HCT116 (cell line): ENCODE data around the gene OR10J1. TPM values are rescaled to one million over a fixed set of nuclear protein-coding genes. Genes with fewer than 3 reads are reported as not detected.

Experiments used
- ATAC-seq: fragments of 200-7000 bp; cut with Tn5 transposase; 2 replicates; pipeline ENCODE4 v1.9.1; 2020; ENCODE audit warnings: mild to moderate bottlenecking, moderate library complexity
- Bru-seq: library from RNA; stranded (reverse); fragments of 400-500 nt; gene quantifications from one replicate; lab custom pipeline; 2021; lab: Mats Ljungman, UMichigan
- BruChase-seq, 2 experiments: library from RNA; stranded (reverse); fragments of 400-500 nt; gene quantifications; one replicate each; lab custom pipeline; 2021; lab: Mats Ljungman, UMichigan
- BruUV-seq: library from RNA; stranded (reverse); fragments of 400-500 nt; replicated peaks from 2 replicates; lab custom pipeline; 2021; lab: Mats Ljungman, UMichigan
- CTCF ChIA-PET: fragments of 300-600 bp; sonication (Branson Sonifier 250); formaldehyde crosslinking; loops from one replicate; lab custom pipeline; 2021; ENCODE audit warnings: antibody characterized with exemption; lab: Charles Lee
- POLR2A ChIA-PET: fragments of 300-600, 350-600 bp; sonication (Branson Sonifier 250); formaldehyde crosslinking; loops from one replicate; lab custom pipeline; 2021; ENCODE audit warnings: antibody characterized with exemption; lab: Charles Lee
- RAD21 ChIA-PET, 2 experiments: fragments of 300-600 bp; sonication (Branson Sonifier 250); formaldehyde crosslinking; loops; one replicate each; lab custom pipeline; 2023; ENCODE audit warnings: low total read pairs in 2 of 2; ENCODE audit not compliant: uncharacterized antibody in 2 of 2, unreplicated experiment in 2 of 2, low non-redundant PET in 1 of 2; lab: Charles Lee
- DNase-seq: peaks from one replicate; pipeline ENCODE4 v3.0.0-alpha.2; 2010; ENCODE audit warnings: low read depth, low spot score
- H2AFZ ChIP-seq: fragments of 200-600 bp; shearing (Covaris generic), sonication (generic); 2 replicates; pipeline ENCODE4 v1.6.1; 2017; ENCODE audit warnings: low read depth, mixed run types, mixed read lengths, antibody characterized with exemption, low read length; ENCODE audit not compliant: poor library complexity, severe bottlenecking
- H3K27ac ChIP-seq: 2 replicates; pipeline ENCODE4 v1.5.1; 2012; ENCODE audit warnings: low read depth, low read length
- H3K27me3 ChIP-seq: fragments of 200-600 bp; sonication (generic); 2 replicates; pipeline ENCODE4 v1.6.1; 2016; ENCODE audit warnings: mixed run types, low read length, mixed read lengths; ENCODE audit not compliant: insufficient read depth
- H3K36me3 ChIP-seq, 2 experiments: fragments of 200-500 bp in 1 of 2; fragments of 200-600 bp in 1 of 2; sonication (Bioruptor generic) in 1 of 2; sonication (generic) in 1 of 2; 2 replicates each; pipeline versions ENCODE4 v1.5.1 to v1.6.1; 2014 to 2016; ENCODE audit warnings: low read length in 2 of 2, inconsistent platforms in 1 of 2, mixed read lengths in 1 of 2, mixed run types in 1 of 2; ENCODE audit not compliant: insufficient read depth in 2 of 2, control insufficient read depth in 1 of 2
- H3K4me1 ChIP-seq, 2 experiments: fragments of 200-600 bp in 1 of 2; sonication (generic) in 1 of 2; 2 replicates each; pipeline versions ENCODE4 v1.5.1 to v1.6.1; 2012 to 2017; ENCODE audit warnings: low read length in 2 of 2, inconsistent platforms in 1 of 2, mild to moderate bottlenecking in 1 of 2, mixed read lengths in 1 of 2, mixed run types in 1 of 2, moderate library complexity in 1 of 2; ENCODE audit not compliant: insufficient read depth in 2 of 2, control insufficient read depth in 1 of 2
- H3K4me2 ChIP-seq: fragments of 200-600 bp; sonication (generic); 2 replicates; pipeline ENCODE4 v1.6.1; 2017; ENCODE audit warnings: mixed run types, low read length, mixed read lengths
- H3K4me3 ChIP-seq, 2 experiments: fragments of 200-600 bp in 1 of 2; sonication (generic) in 1 of 2; replicated peaks in 1 of 2; 2 replicates each; pipeline ENCODE4 v1.5.1; 2011 to 2016; ENCODE audit warnings: low read length in 2 of 2, control low read depth in 1 of 2, low read depth in 1 of 2, mild to moderate bottlenecking in 1 of 2, mixed read lengths in 1 of 2, mixed run types in 1 of 2
- H3K79me2 ChIP-seq: fragments of 200-600 bp; sonication (generic); 2 replicates; pipeline ENCODE4 v1.6.1; 2017; ENCODE audit warnings: mild to moderate bottlenecking, mixed run types, low read length, moderate library complexity, mixed read lengths; ENCODE audit not compliant: insufficient read depth
- H3K9ac ChIP-seq: fragments of 200-600 bp; sonication (generic); 2 replicates; pipeline ENCODE4 v1.6.1; 2016; ENCODE audit warnings: low read length, mixed read lengths
- H3K9me2 ChIP-seq: fragments of 200-600 bp; sonication (generic), shearing (Covaris generic); 2 replicates; pipeline ENCODE4 v1.6.1; 2017; ENCODE audit warnings: mixed run types, mild to moderate bottlenecking, moderate library complexity; ENCODE audit not compliant: insufficient read depth
- H3K9me3 ChIP-seq, 2 experiments: fragments of 200-500 bp in 1 of 2; fragments of 200-600 bp in 1 of 2; sonication (Bioruptor generic) in 1 of 2; sonication (generic) in 1 of 2; 2 replicates each; pipeline ENCODE4 v1.6.1; 2014 to 2017; ENCODE audit warnings: low read length in 2 of 2, mixed read lengths in 2 of 2, inconsistent platforms in 1 of 2, low read depth in 1 of 2, mild to moderate bottlenecking in 1 of 2, mixed run types in 1 of 2, moderate library complexity in 1 of 2; ENCODE audit not compliant: control insufficient read depth in 1 of 2, insufficient read depth in 1 of 2
- H4K20me1 ChIP-seq: fragments of 200-600 bp; sonication (generic), shearing (Covaris generic); 2 replicates; pipeline ENCODE4 v1.6.1; 2017; ENCODE audit warnings: mixed run types, mild to moderate bottlenecking, moderate library complexity; ENCODE audit not compliant: insufficient read depth
- CBX3 ChIP-seq: IDR thresholded peaks from 2 replicates; pipeline ENCODE4 v1.6.1; 2012; ENCODE audit warnings: low read depth
- CTCF ChIP-seq, 3 experiments: fragments of 200-600 bp in 1 of 3; sonication (generic) in 1 of 3; IDR thresholded peaks in 2 of 3; conservative IDR thresholded peaks in 1 of 3; 2 replicates each; pipeline ENCODE4 v1.5.1; 2012 to 2017; ENCODE audit warnings: low read depth in 2 of 3, low read length in 2 of 3, antibody characterized with exemption in 1 of 3, borderline replicate concordance in 1 of 3, control low read depth in 1 of 3, mild to moderate bottlenecking in 1 of 3, mixed read lengths in 1 of 3, mixed run types in 1 of 3, moderate library complexity in 1 of 3; ENCODE audit not compliant: insufficient read depth in 1 of 3
- EZH2 ChIP-seq: fragments of 200-600 bp; sonication (generic); IDR thresholded peaks from 2 replicates; pipeline ENCODE4 v1.6.1; 2017; ENCODE audit warnings: antibody characterized with exemption, mixed run types
- EZH2phosphoT487 ChIP-seq: fragments of 200-600 bp; IDR thresholded peaks from 2 replicates; pipeline ENCODE4 v1.6.1; 2018; ENCODE audit warnings: antibody characterized with exemption, borderline replicate concordance
- FOSL1 ChIP-seq: IDR thresholded peaks from 2 replicates; pipeline ENCODE4 v1.6.1; 2012; ENCODE audit warnings: low read depth
- JUND ChIP-seq: IDR thresholded peaks from 2 replicates; pipeline ENCODE4 v1.6.1; 2012
- MAX ChIP-seq: IDR thresholded peaks from 2 replicates; pipeline ENCODE4 v1.6.1; 2012
- POLR2AphosphoS5 ChIP-seq: IDR thresholded peaks from 2 replicates; pipeline ENCODE4 v1.6.1; 2011; ENCODE audit warnings: mild to moderate bottlenecking, low read depth, low read length, moderate library complexity
- RAD21 ChIP-seq: IDR thresholded peaks from 2 replicates; pipeline ENCODE4 v1.6.1; 2012; ENCODE audit warnings: low read depth, mild to moderate bottlenecking
- SIN3A ChIP-seq: IDR thresholded peaks from 2 replicates; pipeline ENCODE4 v1.6.1; 2012; ENCODE audit warnings: low read depth
- SRF ChIP-seq: IDR thresholded peaks from 2 replicates; pipeline ENCODE4 v1.6.1; 2012; ENCODE audit warnings: low read depth
- ZBTB33 ChIP-seq: IDR thresholded peaks from 2 replicates; pipeline ENCODE4 v1.6.1; 2011; ENCODE audit warnings: mild to moderate bottlenecking, low read length, moderate library complexity; ENCODE audit not compliant: insufficient replicate concordance; ENCODE audit errors: extremely low read depth
- ZNF274 ChIP-seq: fragments of 200-500 bp; sonication (Bioruptor generic); IDR thresholded peaks from 2 replicates; pipeline ENCODE4 v1.6.1; 2014; ENCODE audit warnings: mild to moderate bottlenecking, low read depth, low read length, inconsistent platforms
- intact Hi-C: fragments of 100-400 bp; cut with micrococcal nuclease; formaldehyde crosslinking; loops from 2 replicates; pipeline ENCODE4 v1.10.0; 2022
- long read RNA-seq: library from polyadenylated mRNA; unstranded; transcript quantifications from one replicate; pipeline ENCODE4 v2.0.0, GENCODE V29; 2021; ENCODE audit not compliant: unreplicated experiment
- polyA plus RNA-seq: library from polyadenylated mRNA; unstranded; fragments of >200 nt; gene quantifications from 2 replicates; pipeline ENCODE4 v1.2.1, GENCODE V29; 2012; ENCODE audit warnings: missing spikeins
- total RNA-seq: library from RNA; stranded (reverse); gene quantifications from one replicate; pipeline ENCODE4 v1.2.1, GENCODE V29; 2021; ENCODE audit not compliant: unreplicated experiment

The OR10J1 gene, protein sequence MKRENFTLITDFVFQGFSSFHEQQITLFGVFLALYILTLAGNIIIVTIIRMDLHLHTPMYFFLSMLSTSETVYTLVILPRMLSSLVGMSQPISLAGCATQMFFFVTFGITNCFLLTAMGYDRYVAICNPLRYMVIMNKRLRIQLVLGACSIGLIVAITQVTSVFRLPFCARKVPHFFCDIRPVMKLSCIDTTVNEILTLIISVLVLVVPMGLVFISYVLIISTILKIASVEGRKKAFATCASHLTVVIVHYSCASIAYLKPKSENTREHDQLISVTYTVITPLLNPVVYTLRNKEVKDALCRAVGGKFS
- total RNA-seq (not detected), Bru-seq, nascent RNA (not detected), BruChase-seq, experiment 1, labeled RNA remaining after a 6-hour chase (not detected), BruChase-seq, experiment 2, labeled RNA remaining after a 2-hour chase (not detected)
- not detected in 2 replicates for polyA plus RNA-seq
- long read RNA-seq, result 0 reads

DNA sequence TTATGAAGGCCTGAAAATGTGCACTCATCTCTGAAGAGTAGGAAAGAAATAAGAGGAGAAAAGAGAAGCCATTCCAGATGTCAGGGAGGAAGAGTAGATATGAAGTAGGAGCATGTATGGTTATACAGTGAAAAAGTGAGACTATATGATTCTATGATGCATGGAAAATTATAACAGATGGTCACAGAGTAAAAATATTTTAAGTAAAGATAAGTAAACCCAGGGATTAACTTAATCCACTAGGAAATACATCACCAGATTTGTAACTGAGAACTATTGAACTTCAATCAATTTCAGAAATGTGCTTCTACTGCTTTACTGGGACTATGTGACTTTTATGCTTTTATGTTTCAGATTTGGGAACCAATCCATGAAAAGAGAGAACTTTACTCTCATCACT lies at the start of gene OR10J1:
Gene OR10J1, plus strand, starts transcription at position 301 of the 400 bp plus-strand sequence. Its CDS starts 70 bp downstream, at position 371.
- RAD21 ChIA-PET, result no interaction called here
- Histone ChIP-seq H3K9me2 (no peaks in the 10 kb centered on the region), H3K9me3 (no peaks in the 10 kb centered on the region), H3K4me2 (no peak within 1 kb of the TSS), H3K9ac (no peak within 1 kb of the TSS), H3K27me3 (peaks cover 24% of the 10 kb centered on the region; the same call in 1 of the 2 replicates), H4K20me1 (no peaks in the 10 kb centered on the region), H3K4me1 (no peaks in the 10 kb centered on the region), H3K4me3 (no peak within 1 kb of the TSS), H3K36me3 (no peaks in the 10 kb centered on the region), H2AFZ (no peak within 1 kb of the TSS), H3K79me2 (no peaks in the 10 kb centered on the region), H3K27ac (no peak within 1 kb of the TSS)
- TF ChIP-seq RAD21 (no peak), EZH2 (no peak), SRF (no peak), SIN3A (no peak), EZH2phosphoT487 (no peak), ZNF274 (no peak), FOSL1 (no peak), CBX3 (no peak), POLR2AphosphoS5 (no peak)
- no peak for DNase-seq
- intact Hi-C loops, result no loop called here
- BruUV-seq, result no TSS peak
- CTCF ChIA-PET, result no interaction called here
- ATAC-seq, result no peak
- POLR2A ChIA-PET, result no interaction called here

DNA sequence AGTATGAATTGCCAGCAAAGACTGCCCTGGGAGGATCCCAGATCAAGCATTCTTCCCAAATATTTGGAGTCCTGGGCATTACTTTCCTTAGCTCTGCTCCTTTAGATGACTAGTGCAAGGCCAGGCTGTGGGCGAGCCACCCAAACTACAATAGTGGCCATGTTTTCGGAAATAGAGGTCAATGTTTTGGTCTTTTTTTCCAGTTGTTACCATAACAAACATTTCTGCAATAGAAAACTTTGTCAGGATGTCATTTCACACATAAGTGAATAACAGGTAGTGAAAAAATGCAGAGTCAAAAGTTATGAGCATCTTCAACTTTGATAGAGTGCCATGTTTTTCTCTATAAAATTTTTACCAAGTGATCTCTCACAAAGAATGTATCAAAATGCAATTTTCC lies 32.7 kb upstream of the OR10J1 start:
- H3K79me2 ChIP-seq, result no peaks in the 10 kb centered on the region
- H3K4me1 ChIP-seq, result no peaks in the 10 kb centered on the region
- no peak overlapping the region for H3K4me2 ChIP-seq
- H3K36me3 ChIP-seq, result no peaks in the 10 kb centered on the region
- CTCF ChIA-PET, result no interaction called here
- BruUV-seq, result no TSS peak
- H3K9ac ChIP-seq, result no peak overlapping the region
- intact Hi-C loops, result no loop called here
- POLR2A ChIA-PET, result no interaction called here
- RAD21 ChIA-PET, result no interaction called here
- H2AFZ ChIP-seq, result no peak overlapping the region
- no peak overlapping the region for H3K4me3 ChIP-seq
- DNase-seq (no peak), ATAC-seq (no peak)
- no peaks in the 10 kb centered on the region for H4K20me1 ChIP-seq
- H3K9me3 ChIP-seq, result no peaks in the 10 kb centered on the region
- H3K27me3 ChIP-seq, result no peaks in the 10 kb centered on the region
- no peaks in the 10 kb centered on the region for H3K9me2 ChIP-seq
- no peak overlapping the region for H3K27ac ChIP-seq
- TF ChIP-seq ZBTB33, result no peak
- TF ChIP-seq FOSL1, result no peak
- no peak for TF ChIP-seq CTCF (IDR thresholded peaks at IDR 0.05 in 2 of 3, conservative IDR thresholded peaks at IDR 0.05 in 1 of 3; ENCODE audit: borderline replicate concordance in 1 of 3, insufficient read depth in 1 of 3, low read depth in 2 of 3, low read length in 2 of 3)
- no peak for TF ChIP-seq JUND
- TF ChIP-seq MAX, result no peak
- TF ChIP-seq EZH2, result no peak
- no peak for TF ChIP-seq RAD21
